Midbrain (tissue), 1 donor: ENCODE results near the gene ZBED1.
"Not testable (repeated sequence)": the region's sequence is repeated elsewhere in the genome, so short reads cannot be mapped to it uniquely, and the experiment has no call there.

Experiments used
- DNase-seq: peaks from one replicate; lab custom pipeline; 2025; lab: John Stamatoyannopoulos, UW

Gene ZBED1

GRCh38 chrX:2474963-2475726 lies 25.6 kb downstream of the ZBED1 start:
- DNase-seq = no peak

- no peak for DNase-seq
These were observed 26.4 kb downstream of the ZBED1 start for GRCh38 chrX:2474280-2474962.

GRCh38 chrX:2473064-2473463 lies 27.7 kb downstream of the ZBED1 start:
- DNase-seq = not testable (repeated sequence)

- DNase-seq = no peak
These were observed 29.1 kb downstream of the ZBED1 start for GRCh38 chrX:2471641-2472040.

GRCh38 chrX:2471126-2471525 lies 29.6 kb downstream of the ZBED1 start:
- DNase-seq = not testable (repeated sequence)

- DNase-seq = not testable (repeated sequence)
These were observed 30.9 kb downstream of the ZBED1 start for GRCh38 chrX:2469852-2470251.

GRCh38 chrX:2469196-2469685 lies 31.5 kb downstream of the ZBED1 start:
- DNase-seq = no peak

GRCh38 chrX:2468261-2469195 lies 32.2 kb downstream of the ZBED1 start:
- DNase-seq = no peak

GRCh38 chrX:2466876-2467656 lies 33.7 kb downstream of the ZBED1 start:
- no peak for DNase-seq

- DNase-seq = no peak
These were observed 36.1 kb downstream of the ZBED1 start for GRCh38 chrX:2464677-2465166.

GRCh38 chrX:2463973-2464676 lies 36.7 kb downstream of the ZBED1 start:
- DNase-seq = no peak

GRCh38 chrX:2463481-2463880 lies 37.3 kb downstream of the ZBED1 start:
- not testable (repeated sequence) for DNase-seq

GRCh38 chrX:2462780-2463179 lies 38.0 kb downstream of the ZBED1 start:
- DNase-seq = no peak

- DNase-seq = no peak
These were observed 38.7 kb downstream of the ZBED1 start for GRCh38 chrX:2462074-2462473.

GRCh38 chrX:2461711-2462016 lies 39.1 kb downstream of the ZBED1 start:
- no peak for DNase-seq

GRCh38 chrX:2460821-2461710 lies 39.7 kb downstream of the ZBED1 start:
- DNase-seq = not testable (repeated sequence)

- DNase-seq = not testable (repeated sequence)
These were observed 40.7 kb downstream of the ZBED1 start for GRCh38 chrX:2460048-2460447.

- DNase-seq = no peak
These were observed 42.5 kb downstream of the ZBED1 start for GRCh38 chrX:2458309-2458708.

- DNase-seq = no peak
These were observed 43.3 kb downstream of the ZBED1 start for GRCh38 chrX:2457289-2458133.
